GM18907 (cell line): ENCODE measurements around the gene NECTIN4.

Experiments used
- ATAC-seq: cut with Tn5 transposase; IDR thresholded peaks from one replicate; pipeline ENCODE4 v1.9.1; 2021; ENCODE audit warnings: mild to moderate bottlenecking, moderate library complexity; ENCODE audit not compliant: unreplicated experiment

The NECTIN4 gene

DNA sequence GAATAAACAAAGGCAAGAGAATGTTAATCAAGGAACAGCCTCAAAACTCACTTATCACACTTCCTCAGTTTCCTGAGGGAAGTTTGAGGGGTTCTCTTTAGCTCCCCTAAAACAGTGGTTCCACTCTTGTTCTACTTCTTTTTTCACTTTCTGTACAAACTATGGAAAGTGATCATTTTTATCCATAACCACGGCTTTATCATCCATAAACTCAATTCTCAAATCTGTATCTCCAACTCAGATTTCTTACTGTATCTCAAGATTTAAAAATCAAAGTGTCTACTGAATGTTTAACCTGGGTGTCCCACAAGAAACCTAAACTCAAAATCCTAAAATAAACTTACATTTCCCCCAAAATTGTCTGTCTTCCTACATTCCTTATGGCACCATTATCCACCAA lies 24.6 kb upstream of the NECTIN4 start:
- no peak for ATAC-seq

DNA sequence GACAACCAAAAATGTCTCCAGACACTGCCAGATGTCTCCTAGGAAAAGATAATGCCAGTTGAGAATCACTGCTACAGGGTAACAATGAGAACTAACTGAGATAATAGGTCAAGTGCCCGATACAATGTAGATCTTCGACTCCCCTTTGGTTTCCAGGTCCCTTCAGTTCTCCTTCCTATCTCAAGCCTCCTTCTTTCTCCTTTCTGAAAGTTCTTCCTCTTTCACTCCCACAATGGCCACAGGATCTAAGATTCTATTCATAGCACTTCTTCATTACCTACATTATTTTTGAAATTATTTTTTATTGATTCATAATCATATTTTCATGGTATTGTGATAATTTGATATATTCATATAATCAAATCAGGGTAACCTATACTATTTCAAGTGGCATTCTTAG lies 22.2 kb upstream of the NECTIN4 start:
- ATAC-seq, result no peak

DNA sequence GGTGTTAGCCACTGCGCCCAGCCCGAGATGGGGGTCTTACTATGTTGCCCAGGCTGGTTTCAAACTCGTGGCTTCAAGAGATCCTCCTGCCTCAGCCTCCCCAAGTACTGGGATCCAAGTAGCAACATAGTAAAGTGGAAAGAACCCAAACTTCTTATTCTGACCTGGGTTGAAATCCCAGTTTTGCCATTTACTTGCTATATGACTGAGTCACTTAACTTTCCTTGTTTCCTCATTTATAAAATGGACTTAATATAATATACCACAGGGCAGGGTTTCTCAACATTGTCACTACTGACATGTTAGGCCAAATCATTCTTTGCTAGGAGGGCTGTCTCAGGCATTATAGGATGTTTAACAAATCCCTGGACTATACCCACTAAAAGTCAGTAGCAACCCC lies 21.8 kb upstream of the NECTIN4 start:
- no peak for ATAC-seq

DNA sequence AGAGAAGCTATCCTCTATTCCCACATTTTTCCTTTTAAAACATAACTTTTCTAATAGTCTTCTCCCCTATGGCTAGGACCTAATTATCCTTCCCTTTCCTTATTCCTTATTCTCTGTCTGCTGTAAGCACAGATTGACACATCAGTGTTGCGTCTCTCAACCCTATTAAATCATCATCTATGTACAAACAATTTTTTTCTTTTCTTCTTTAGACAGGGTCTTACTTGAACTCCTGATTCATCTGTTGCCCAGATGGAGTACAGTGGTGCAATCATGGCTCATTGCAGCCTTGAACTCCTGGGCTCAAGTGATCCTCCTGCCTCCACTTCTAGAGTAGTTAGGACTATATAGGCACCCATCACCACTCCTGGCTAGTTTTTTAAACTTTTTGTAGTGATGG lies 17.1 kb upstream of the NECTIN4 start:
- no peak for ATAC-seq

DNA sequence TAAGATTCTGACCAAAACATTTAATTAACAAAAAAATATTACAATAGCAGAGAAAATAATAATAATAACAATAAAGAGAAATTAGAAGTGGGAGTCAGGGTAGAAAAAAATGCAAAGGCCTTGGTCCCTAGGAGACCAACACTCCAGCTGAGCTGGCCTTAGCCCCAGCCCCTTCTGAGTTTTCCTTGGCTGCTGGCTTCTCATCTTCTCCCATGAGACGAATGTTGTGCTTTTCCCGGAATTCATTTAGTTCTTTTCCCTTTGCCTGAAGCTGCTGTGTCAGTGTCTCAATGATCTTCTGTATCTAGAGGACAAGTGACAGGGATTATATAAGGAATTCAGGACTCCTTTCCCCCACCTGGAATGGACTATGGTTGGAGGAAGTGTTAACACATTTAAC lies 11.2 kb upstream of the NECTIN4 start:
- no peak for ATAC-seq

DNA sequence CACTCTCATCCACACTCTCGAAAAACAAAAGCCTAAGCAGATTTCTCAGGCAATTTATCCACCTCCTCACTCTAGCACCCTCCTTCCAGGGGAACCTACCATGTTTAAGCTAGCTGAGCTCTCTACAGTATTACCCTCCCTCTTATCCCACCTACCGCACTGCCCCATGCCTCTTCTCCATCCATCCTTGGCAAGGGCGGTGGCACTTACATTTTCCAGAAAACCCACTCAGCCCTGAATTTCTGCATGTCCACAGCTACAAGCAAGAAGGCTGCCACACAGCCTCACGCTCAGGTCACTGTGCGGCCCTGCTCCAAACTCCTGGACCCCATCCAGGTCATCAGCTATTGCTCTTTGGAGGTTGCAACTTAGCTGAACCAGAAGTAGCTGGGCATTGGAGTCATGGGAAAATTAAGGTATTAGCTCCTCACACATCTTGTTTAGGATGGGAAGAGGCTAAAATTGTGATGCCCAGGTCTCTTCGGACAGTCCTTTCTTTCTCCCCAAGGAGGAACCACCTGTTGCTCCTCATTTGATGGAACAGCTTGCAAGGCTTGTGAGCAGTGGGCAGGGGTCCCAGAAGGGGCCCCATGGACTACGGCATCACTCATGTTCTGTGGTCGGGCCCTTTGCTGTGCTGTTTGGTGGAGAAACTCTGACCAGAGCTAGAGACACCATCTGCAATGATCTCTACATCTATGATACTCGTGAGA lies 9.9 kb upstream of the NECTIN4 start:
- no peak for ATAC-seq

DNA sequence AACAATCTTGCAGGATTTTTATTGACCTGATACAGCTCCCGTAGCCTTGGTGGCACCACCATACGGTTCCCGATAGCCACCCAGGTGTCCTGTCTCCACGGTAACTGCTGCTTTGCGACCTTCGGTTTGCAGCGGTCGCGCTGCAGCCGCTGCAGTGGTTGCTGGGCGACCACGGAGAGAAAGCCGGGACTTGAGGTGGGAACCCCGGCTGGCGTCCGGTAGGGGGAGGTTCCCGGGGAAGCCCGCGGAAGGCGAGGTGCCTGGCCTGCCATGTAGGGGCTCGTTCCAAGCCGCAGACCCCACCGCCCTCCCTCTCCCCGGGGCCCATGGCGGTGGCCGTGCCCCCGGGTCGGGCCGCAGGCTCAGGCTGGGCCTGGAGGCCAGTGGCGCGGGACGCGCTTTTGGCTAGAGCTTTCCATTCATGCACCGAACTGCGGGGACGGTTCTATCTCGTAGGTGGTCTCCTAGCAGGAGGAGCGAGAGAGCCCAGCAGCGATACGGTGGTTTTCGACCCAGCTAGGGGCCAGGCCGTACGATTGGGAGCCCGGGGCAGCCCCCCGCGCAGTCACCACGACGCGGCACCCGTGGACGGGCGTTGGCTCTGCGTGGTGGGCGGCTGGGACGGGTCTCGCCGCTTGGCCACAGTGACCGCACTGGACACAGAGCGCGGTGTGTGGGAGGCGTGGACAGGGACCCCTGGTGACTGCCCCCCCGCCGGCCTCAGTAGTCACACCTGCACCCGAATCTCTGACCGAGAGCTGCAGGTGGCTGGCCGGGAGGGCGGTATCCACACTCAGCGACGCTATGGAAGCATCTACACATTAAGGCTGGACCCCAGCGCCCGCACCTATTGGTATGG lies 9.1 kb upstream of the NECTIN4 start, which contains the start of gene KLHDC9:
Gene KLHDC9 (plus strand): TSS at position 152 of the 859 bp plus-strand sequence. CDS start 175 bp downstream, at position 327.
- ATAC-seq, result peak; percentile 75

DNA sequence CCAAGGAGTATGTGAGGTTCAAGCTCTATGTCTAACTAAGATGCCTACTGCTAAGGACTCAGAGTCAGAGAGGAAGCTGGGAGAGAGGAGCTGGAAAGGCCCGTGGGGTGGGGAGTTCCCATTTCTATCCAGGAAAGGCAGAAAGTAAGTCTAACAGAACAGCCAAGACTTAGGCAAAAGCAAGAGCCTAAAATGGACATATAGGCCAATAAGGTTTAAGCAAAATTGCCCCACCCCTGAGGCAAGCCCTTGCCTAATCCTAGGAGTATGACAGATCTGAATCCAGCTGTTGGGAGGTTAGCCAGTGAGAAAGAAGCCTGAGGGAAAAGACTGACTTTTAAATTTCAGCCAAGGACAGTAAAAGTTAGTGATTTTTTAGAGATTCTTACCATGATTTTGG lies 7.2 kb upstream of the NECTIN4 start:
- ATAC-seq, result no peak

DNA sequence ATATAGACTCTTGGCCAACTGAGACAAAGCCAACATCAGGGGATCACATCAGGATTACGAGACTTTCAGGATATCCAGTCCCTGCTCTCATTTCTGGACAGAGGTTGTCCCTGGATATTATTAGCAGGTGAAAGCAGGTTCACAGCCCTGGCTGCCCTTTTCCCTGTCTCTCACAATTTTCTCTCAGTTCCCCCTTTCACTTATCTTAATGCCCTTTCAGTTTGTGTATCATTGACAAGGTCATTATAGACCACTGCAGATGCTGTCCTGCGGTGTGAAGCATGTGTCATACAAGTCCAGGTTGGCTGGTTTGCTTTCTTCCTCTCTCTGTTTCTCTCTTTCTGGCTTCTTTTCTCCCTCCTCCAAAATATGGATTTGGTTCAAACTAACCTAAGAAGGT lies 6.7 kb upstream of the NECTIN4 start:
- ATAC-seq, result peak; percentile 44

DNA sequence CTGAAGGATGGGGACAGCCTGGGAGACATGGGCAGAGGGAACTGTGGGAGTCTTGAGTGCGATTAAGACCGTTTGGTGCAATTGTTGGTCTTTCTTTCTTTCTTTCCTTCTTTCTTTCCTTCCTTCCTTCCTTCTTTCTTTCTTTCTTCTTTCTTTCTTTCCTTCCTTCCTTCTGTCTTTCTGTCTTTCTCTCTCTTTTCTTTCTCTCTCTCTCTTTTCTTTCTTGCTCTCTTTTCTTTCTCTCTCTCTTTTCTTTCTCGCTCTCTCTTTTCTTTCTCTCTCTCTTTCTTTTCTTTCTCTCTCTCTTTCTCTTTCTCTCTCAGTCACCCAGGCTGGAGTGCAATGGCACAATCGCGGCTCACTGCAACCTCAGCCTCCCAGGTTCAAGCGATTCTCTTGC lies 5.9 kb upstream of the NECTIN4 start:
- no peak for ATAC-seq

DNA sequence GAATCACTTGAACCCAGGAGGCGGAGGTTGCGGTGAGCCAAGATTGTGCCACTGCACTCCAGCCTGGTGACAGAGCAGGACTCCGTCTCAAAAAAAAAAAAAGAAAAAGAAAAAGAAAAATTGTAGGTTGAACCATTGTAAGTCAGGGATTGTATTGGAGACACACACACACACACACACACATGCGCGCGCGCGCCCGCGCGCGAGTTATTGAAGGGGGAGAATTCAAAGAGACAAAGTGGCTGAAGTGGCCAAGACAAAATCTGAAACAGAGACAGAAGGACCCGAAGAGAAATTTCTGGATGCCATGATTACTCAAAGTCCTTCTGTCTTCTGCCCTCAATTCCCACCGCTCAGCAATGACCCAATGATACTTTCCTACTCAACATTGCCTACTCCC lies 5.1 kb upstream of the NECTIN4 start:
- no peak for ATAC-seq

DNA sequence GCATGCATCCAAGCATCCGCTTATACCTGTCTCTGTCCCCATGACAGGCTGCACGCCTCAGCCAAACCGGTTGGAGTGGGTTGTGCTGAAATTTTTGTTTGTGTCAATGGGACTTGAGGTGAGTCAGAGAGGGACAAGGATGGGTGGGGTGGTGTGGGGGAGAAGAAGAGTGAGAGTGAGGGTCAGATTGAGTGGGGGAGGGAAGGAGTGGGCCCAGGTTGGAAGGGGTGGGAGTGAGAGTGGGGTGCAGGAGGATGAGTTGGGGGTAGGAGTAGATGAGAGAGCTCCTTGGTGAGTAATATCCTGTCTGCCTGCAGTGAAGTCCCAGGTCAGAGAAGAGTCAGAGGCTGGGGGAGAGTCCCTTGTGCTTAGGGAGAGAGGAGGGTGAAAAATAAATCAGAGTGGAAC lies 3.3 kb upstream of the NECTIN4 start:
- ATAC-seq, result no peak

DNA sequence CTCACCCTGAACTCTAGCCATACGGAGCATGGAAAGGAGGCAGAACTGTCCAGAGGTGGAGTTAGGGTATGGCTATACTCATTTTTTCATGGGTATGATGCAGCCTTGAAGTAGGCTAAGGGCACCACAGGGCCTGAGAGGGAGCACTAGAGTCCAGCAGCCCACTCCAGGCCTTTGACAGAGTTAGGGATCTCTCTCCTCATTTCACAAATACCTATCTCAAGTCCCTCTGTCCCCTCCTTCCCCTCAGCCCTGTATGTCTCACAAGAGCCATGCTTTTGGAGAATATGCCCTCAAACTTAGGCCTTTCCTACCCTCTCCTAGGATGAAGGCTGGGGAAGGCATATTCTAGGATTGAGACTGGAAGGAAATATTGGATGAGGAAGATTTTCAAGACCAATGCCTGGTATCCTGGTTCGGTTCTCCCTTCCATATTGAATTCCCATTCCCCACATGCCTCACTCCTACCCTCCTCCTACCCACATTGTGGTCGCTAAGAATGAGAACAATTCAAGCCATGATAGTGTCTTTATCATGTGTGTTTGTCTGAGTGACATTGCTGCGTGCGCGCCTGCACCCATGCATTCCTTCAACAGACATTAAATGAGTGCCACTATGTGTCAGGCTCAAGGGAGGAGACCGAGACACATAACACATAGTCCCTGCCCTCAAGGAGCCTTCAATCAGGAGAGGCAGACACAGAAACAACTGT lies 2.6 kb upstream of the NECTIN4 start:
- no peak for ATAC-seq

DNA sequence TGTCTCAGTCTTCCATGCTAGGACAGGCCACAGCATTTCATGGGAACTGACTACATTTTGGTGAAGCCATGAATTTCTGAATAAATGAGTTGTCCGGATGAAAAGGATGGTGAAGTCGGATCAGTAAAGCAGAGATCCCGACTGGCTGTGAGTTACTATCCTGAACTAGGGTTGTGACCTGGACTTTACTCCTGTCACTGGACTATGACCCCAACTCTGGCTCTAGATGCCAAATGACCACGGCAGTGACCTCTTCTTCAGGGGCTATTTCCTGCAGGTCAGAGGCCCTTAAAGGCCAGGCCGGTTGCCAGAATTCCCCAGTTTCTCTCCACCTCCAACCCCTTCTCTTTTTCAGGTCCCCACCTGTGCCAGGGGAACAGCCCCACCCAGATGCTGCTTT lies 1.7 kb upstream of the NECTIN4 start:
- ATAC-seq, result no peak

DNA sequence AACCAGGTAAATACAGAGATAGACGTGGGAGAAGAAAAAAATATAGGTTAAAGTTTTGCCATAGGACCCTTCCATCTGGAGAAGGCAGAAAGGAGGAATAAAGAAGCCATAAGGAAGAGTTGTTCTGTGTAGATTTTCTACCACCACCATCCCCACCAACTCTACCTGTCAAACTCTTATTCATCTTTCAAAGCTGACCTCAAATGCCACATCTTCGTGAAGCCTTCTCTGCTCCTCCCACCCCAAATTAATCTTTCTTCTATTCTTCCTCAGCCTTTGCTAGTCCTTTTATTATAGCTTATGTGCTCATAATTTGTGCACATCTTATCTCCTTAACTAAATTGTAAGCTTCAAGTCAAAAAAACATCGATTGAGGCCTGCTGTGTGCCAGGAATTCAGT lies 1.3 kb upstream of the NECTIN4 start:
- ATAC-seq, result no peak

DNA sequence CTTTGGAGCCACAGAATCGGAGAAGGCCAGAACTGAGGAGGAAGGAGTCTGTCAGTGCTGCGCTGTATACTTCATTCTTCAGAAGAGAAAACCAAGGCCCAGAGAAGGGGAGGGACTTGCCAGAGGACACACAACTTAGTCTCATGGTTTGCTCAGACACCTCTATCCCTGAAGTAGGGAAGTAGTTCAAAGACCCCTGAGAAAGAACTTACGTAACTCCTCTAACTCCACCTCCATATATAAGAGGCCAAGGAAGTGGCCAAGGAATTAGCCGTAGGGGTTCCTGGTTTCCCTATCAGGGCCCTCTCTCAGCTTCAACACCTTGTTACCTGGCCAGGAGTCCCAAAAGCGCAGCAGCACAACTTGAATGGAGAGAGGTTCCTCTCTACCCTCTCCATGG lies 580 bp upstream of the NECTIN4 start:
- ATAC-seq, result no peak

DNA sequence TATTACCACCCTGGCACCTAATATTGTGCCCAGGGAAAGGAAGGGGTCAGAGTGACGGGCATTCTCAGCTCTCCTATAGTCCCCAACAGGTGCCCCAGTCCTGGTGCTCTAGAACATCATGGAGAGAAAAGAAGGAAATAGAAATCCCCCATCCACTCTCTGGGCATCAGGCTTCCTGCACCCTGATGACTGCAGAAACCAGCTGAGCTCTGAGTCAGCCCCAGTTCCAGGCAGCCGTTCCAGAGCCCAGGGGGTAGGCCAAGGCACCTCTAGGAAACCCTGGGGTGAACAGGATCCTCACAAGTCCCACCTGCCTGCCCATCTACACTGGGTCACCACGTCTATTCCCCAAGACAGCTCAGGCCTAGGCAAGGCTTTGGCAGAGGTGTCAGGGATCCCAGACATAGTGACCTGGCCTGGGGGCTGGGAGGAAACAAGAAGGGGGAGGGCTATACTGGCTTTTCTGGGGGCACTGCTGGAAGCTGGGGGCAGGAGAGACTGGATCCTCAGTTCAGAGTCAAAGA lies 709 bp downstream of the NECTIN4 start:
- no peak for ATAC-seq

DNA sequence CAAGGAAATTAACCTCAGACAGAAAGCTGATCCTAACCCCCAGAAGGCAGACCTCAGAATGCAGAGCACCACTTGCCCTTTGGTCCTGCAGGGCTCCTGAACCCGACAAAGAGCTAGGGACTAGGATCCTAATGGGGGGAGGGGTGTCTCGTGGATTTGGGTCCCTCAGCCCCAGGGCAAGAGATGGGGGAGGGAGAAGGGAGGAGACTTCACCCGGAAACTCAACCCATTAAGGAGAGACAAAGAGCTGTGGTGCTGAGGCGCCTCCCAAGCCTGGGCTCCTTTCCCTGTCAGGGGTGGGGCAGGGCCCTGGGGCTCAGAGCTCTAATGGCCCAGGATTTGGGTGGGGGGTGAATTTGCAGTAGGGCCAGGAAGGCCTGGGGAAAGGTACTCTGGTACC lies 2.9 kb downstream of the NECTIN4 start:
- no peak for ATAC-seq

DNA sequence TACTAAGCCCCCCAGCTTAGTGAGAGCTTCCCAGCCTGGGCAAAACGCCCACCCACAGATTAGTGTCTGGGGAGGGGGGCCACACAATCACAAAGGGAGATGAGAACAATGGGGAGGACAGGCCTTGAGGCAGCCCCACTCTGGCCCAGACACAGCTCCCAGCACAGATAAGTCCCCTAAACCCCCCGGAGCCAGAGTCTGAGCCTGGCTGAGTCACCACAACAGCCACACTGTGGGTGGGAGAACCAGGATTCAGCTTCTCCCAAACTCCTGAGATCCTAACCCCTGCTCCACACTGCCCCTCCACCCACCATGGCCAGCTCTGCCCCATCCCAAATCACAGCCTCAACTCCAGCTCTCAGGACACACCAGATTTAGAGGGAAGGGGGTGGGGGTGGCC lies 4.2 kb downstream of the NECTIN4 start:
- ATAC-seq, result no peak

DNA sequence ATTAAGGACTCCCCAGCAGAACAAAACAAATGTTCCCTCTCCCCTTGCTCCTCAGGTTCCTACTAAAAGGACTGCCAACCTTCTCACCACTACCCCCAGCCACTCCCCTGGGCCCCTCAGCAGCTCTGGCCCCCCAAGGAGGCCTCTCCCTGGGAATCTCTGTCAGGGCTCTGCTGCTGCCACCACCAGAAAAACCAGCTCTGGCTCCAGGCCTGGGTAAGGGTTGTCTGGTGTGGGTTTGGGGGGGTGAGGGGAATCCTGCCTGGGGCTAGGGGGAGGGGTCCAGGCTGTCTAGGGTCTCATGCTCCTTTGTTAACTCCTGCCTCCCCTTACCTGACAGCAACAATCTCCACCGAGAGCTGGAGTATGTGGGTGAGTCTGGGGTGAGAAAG lies 4.8 kb downstream of the NECTIN4 start:
- no peak for ATAC-seq

DNA sequence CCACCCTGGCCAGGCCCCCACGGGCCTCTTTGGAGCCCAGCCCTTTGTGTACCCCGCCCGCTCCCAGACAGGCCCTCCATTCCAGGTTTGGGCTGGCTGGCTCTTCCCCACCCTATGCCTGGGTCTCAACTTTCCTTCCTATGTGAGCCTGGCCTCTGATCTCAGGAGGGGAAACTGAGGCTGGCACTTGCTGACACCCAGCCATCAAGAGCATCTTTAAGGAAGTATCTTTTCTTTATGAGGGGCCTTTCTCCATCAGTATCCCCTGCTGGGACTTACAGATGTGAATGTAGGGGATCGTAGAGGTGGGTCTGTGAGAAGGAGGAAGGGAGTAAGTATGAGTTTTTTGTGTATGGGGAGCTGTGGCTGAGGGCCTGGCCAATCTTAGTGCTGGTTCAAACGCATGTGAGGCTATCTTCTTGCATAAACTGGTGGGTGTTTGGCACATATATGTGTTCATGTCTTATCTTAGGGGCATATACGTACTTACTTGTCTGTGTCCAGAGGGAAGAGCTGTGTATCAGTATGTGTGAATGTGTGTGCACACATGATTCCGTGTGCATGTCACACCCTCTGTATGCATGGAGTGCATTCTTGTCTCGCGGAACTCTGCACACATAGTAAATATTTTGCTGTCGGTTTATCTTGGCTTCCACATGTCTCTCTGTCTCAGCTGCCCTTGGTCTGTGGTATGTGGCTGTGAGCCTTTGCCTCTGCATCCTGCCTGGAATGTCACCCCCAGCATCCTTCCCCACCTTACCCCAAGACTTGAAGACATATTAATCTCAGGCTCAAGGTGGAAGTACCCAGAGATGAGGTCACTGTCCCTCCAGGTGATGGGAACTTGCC lies 5.4 kb downstream of the NECTIN4 start:
- ATAC-seq, result no peak
